IPS DF 4.7 (cell line): ENCODE measurements around the gene VSIG1.

Experiments
- DNase-seq: peaks from one replicate; pipeline ENCODE4 v3.0.0-alpha.2; 2013; ENCODE audit warnings: low spot score; ENCODE audit errors: extremely low read depth

Gene VSIG1

GRCh38 chrX:108044554-108045256 is at the start of gene VSIG1:
TSS of gene VSIG1 (plus strand) at chrX:108045065. CDS start at chrX:108045131, 66 bp downstream.
- no peak for DNase-seq

- DNase-seq: no peak
Observed at GRCh38 chrX:107996124-107996523, 48.7 kb upstream of the VSIG1 start.

- DNase-seq: no peak
Observed at GRCh38 chrX:108000751-108001150, 44.1 kb upstream of the VSIG1 start.

GRCh38 chrX:108001218-108001814 is 43.5 kb upstream of the VSIG1 start:
- DNase-seq: no peak

GRCh38 chrX:108018656-108019381 is 26.0 kb upstream of the VSIG1 start:
- no peak for DNase-seq

GRCh38 chrX:108019382-108019875 is 25.4 kb upstream of the VSIG1 start:
- no peak for DNase-seq

- no peak for DNase-seq
Observed at GRCh38 chrX:108020631-108021030, 24.2 kb upstream of the VSIG1 start.

- no peak for DNase-seq
Observed at GRCh38 chrX:108022491-108023089, 22.3 kb upstream of the VSIG1 start.

GRCh38 chrX:108025376-108025775 is 19.5 kb upstream of the VSIG1 start:
- DNase-seq: no peak

- no peak for DNase-seq
Observed at GRCh38 chrX:108025954-108026600, 18.8 kb upstream of the VSIG1 start.

- DNase-seq: no peak
Observed at GRCh38 chrX:108028854-108029253, 16.0 kb upstream of the VSIG1 start.

GRCh38 chrX:108029928-108030711 is 14.7 kb upstream of the VSIG1 start:
- DNase-seq: no peak

- DNase-seq: no peak
Observed at GRCh38 chrX:108032944-108033343, 11.9 kb upstream of the VSIG1 start.

GRCh38 chrX:108033890-108034289 is 11.0 kb upstream of the VSIG1 start:
- DNase-seq: no peak

- no peak for DNase-seq
Observed at GRCh38 chrX:108034725-108035124, 10.1 kb upstream of the VSIG1 start.

GRCh38 chrX:108036298-108036973 is 8.4 kb upstream of the VSIG1 start:
- DNase-seq: no peak

- no peak for DNase-seq
Observed at GRCh38 chrX:108049649-108050048, 4.8 kb downstream of the VSIG1 start.

- no peak for DNase-seq
Observed at GRCh38 chrX:108053218-108053617, 8.4 kb downstream of the VSIG1 start.

GRCh38 chrX:108055546-108055945 is 10.7 kb downstream of the VSIG1 start:
- no peak for DNase-seq

GRCh38 chrX:108059801-108060200 is 14.9 kb downstream of the VSIG1 start:
- DNase-seq: no peak
